ENCODE results near the gene RNF148. TPM values are rescaled to one million over a fixed set of nuclear protein-coding genes. Genes with fewer than 3 reads are reported as not detected.
"Not testable (repeated sequence)": the region's sequence is repeated elsewhere in the genome, so short reads cannot be mapped to it uniquely, and the experiment has no call there.

Gene RNF148
- total and polyA plus RNA-seq, 9 of the 15 experiments (the other 6 are each of a cell fraction or from before 2014, with no cell fraction given), result not detected

DNA sequence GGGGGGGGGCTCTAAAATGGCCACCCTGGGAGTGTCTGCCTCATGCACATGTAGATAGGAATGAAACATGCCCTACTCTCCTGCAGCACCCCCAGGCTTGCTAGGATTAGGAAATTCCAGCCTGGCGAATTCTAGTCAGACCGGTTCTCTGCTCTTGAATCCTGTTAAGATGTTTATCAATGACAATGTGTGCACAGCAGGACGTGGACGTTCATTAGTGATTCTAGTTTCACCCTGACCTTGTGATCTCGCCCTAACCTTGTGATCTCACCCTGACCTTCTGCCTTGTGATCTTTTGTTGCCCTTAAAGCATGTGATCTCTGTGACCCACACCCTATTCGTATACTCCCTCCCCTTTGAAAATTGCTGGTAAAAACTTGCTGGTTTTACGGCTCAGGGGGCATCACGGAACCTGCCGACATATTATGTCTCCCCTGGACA lies 23.4 kb downstream of the RNF148 start:
- H3K9me3 ChIP-seq (replicated peaks; ENCODE audit: control insufficient read depth, insufficient read depth, low read depth, low read length); H4K20me1 ChIP-seq (replicated peaks; ENCODE audit: control insufficient read depth, insufficient read depth, low read length); H3K9ac ChIP-seq (ENCODE audit: insufficient read depth in 1 of 2, low read depth in 2 of 2, low read length in 2 of 2); BruUV-seq (replicated peaks); H3K27ac ChIP-seq (ENCODE audit: extremely low read depth, low read depth, low read length); in situ Hi-C loops (cut with MboI); DNase-seq (ENCODE audit: extremely low read depth in 1 of 4, low spot score in 3 of 4); H3K27me3 ChIP-seq (ENCODE audit: control insufficient read depth in 2 of 2, insufficient read depth in 2 of 2, low read length in 2 of 2); H3K36me3 ChIP-seq (ENCODE audit: control insufficient read depth, insufficient read depth, low read length); POLR2A ChIA-PET; H3K4me2 ChIP-seq (ENCODE audit: insufficient read depth, low read length); H3K4me3 ChIP-seq; intact Hi-C loops (cut with micrococcal nuclease); H3K4me1 ChIP-seq (replicated peaks in 1 of 2; ENCODE audit: control insufficient read depth in 2 of 2, insufficient read depth in 2 of 2, low read length in 2 of 2); ATAC-seq; H3K9me1 ChIP-seq (ENCODE audit: control insufficient read depth, insufficient read depth, low read length); FAIRE-seq; H3K79me2 ChIP-seq (ENCODE audit: control insufficient read depth, insufficient read depth, low read length); CTCF ChIA-PET (ENCODE audit: low intra/inter-chr PET ratio); H2AFZ ChIP-seq (ENCODE audit: low read depth, low read length): not testable (repeated sequence)
- WGBS (ENCODE audit: insufficient coverage, low coverage, missing lambda C conversion rate), result 1% methylated on average over 9 of the region's 9 CpGs

DNA sequence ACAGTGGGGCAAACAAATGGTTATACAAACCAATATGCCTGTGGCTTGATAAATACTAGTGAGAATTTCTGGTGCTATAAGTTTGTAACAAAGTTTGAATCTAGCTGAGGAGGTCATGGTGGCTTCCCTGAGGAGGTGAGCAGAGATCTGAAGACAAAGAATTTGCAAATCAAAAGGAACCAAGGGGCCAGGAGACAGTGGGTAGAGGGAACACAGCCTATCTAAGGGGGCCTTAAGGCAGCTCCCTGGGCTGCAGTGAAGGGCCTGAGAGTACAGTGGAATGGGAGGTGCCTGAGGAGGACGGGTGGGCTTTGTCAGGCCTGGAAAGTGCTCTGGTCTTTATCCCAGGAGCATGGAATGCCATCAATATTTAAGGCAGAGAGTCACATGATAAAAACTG lies 25.6 kb downstream of the RNF148 start:
- Histone ChIP-seq H3K4me1 (replicated peaks in 1 of 2; ENCODE audit: control insufficient read depth in 2 of 2, insufficient read depth in 2 of 2, low read length in 2 of 2) (no peaks in the 10 kb centered on the region), H3K79me2 (ENCODE audit: control insufficient read depth, insufficient read depth, low read length) (no peaks in the 10 kb centered on the region), H3K4me3 (no peak overlapping the region), H3K36me3 (ENCODE audit: control insufficient read depth, insufficient read depth, low read length) (no peaks in the 10 kb centered on the region), H3K9me3 (replicated peaks; ENCODE audit: control insufficient read depth, insufficient read depth, low read depth, low read length) (no peaks in the 10 kb centered on the region), H3K27ac (ENCODE audit: extremely low read depth, low read depth, low read length) (no peak overlapping the region), H4K20me1 (replicated peaks; ENCODE audit: control insufficient read depth, insufficient read depth, low read length) (no peaks in the 10 kb centered on the region), H2AFZ (ENCODE audit: low read depth, low read length) (no peak overlapping the region), H3K9ac (ENCODE audit: insufficient read depth in 1 of 2, low read depth in 2 of 2, low read length in 2 of 2) (no peak overlapping the region), H3K9me1 (ENCODE audit: control insufficient read depth, insufficient read depth, low read length) (no peaks in the 10 kb centered on the region), H3K27me3 (ENCODE audit: control insufficient read depth in 2 of 2, insufficient read depth in 2 of 2, low read length in 2 of 2) (no peaks in the 10 kb centered on the region), H3K4me2 (ENCODE audit: insufficient read depth, low read length) (no peak overlapping the region)
- in situ Hi-C loops (cut with MboI) (no loop called here), intact Hi-C loops (cut with micrococcal nuclease) (no loop called here)
- TF ChIP-seq CBFB (CRISPR knock-in tag; IDR thresholded peaks at IDR 0.05) (no peak), PHTF2 (CRISPR knock-in tag; IDR thresholded peaks at IDR 0.05) (no peak), NR1H2 (CRISPR knock-in tag; IDR thresholded peaks at IDR 0.05) (no peak), HCFC1 (IDR thresholded peaks at IDR 0.05; ENCODE audit: low read depth, low read length) (no peak), ZNF175 (CRISPR knock-in tag; IDR thresholded peaks at IDR 0.05; ENCODE audit: low read depth) (no peak), TRIM24 (IDR thresholded peaks at IDR 0.05) (no peak)
- TF ChIP-seq, protein P1, sequence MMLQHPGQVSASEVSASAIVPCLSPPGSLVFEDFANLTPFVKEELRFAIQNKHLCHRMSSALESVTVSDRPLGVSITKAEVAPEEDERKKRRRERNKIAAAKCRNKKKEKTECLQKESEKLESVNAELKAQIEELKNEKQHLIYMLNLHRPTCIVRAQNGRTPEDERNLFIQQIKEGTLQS (IDR thresholded peaks at IDR 0.05), result no peak
- TF ChIP-seq, protein P1 (CRISPR knock-in tag; conservative IDR thresholded peaks at IDR 0.05), result no peak
- TF ChIP-seq, protein P2, sequence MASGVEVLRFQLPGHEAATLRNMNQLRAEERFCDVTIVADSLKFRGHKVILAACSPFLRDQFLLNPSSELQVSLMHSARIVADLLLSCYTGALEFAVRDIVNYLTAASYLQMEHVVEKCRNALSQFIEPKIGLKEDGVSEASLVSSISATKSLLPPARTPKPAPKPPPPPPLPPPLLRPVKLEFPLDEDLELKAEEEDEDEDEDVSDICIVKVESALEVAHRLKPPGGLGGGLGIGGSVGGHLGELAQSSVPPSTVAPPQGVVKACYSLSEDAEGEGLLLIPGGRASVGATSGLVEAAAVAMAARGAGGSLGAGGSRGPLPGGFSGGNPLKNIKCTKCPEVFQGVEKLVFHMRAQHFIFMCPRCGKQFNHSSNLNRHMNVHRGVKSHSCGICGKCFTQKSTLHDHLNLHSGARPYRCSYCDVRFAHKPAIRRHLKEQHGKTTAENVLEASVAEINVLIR (CRISPR knock-in tag; IDR thresholded peaks at IDR 0.05), result no peak
- TF ChIP-seq, protein P3, sequence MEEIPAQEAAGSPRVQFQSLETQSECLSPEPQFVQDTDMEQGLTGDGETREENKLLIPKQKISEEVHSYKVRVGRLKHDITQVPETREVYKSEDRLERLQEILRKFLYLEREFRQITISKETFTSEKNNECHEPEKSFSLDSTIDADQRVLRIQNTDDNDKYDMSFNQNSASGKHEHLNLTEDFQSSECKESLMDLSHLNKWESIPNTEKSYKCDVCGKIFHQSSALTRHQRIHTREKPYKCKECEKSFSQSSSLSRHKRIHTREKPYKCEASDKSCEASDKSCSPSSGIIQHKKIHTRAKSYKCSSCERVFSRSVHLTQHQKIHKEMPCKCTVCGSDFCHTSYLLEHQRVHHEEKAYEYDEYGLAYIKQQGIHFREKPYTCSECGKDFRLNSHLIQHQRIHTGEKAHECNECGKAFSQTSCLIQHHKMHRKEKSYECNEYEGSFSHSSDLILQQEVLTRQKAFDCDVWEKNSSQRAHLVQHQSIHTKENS (CRISPR knock-in tag; IDR thresholded peaks at IDR 0.05), result no peak
- no peak for DNase-seq (ENCODE audit: extremely low read depth in 1 of 4, low spot score in 3 of 4)
- BruUV-seq (replicated peaks), result no TSS peak
- no peak for ATAC-seq
- CTCF ChIA-PET (ENCODE audit: low intra/inter-chr PET ratio), result no interaction called here
- 0% methylated on average over 1 of the region's 1 CpG for WGBS (ENCODE audit: insufficient coverage, low coverage, missing lambda C conversion rate)
- POLR2A ChIA-PET, result no interaction called here
- no peak for FAIRE-seq
